ENCODE results near the gene NCKAP5.

The NCKAP5 gene

GRCh38 chr2:133409581-133410285 lies 158.5 kb downstream of the NCKAP5 start:
- no CpG with 5 or more reads among the region's 5 CpGs for WGBS (ENCODE audit: extremely low coverage, insufficient coverage, insufficient read length)
- H3K27ac ChIP-seq (ENCODE audit: low read depth, low read length), result no peak overlapping the region
- no peak overlapping the region for H2BK12ac ChIP-seq (ENCODE audit: low read length)
- H4K12ac ChIP-seq (ENCODE audit: low read depth, low read length), result no peak overlapping the region
- no peak overlapping the region for H4K91ac ChIP-seq (ENCODE audit: low read depth, low read length)
- no peak overlapping the region for H2BK120ac ChIP-seq (ENCODE audit: insufficient read depth, low read length, poor library complexity)
- no peaks in the 10 kb centered on the region for H3K36me3 ChIP-seq (ENCODE audit: control insufficient read depth in 1 of 2, insufficient read depth in 2 of 2, low read length in 2 of 2)
- H3K23ac ChIP-seq (ENCODE audit: low read length), result no peak overlapping the region
- no peak overlapping the region for H2AFZ ChIP-seq (ENCODE audit: insufficient read depth, low read length, poor library complexity)
- no peak overlapping the region for H4K8ac ChIP-seq (ENCODE audit: low read depth, low read length)
- no peak overlapping the region for H3K4me2 ChIP-seq (ENCODE audit: low read length)
- no peaks in the 10 kb centered on the region for H3K27me3 ChIP-seq (ENCODE audit: insufficient read depth, low read length)
- H3K9me3 ChIP-seq (ENCODE audit: insufficient read depth, low read depth, low read length), result peaks cover 2% of the 10 kb centered on the region
- no peak overlapping the region for H3K14ac ChIP-seq (ENCODE audit: low read length)
- no peak overlapping the region for H3K18ac ChIP-seq (ENCODE audit: low read length)
- DNase-seq, result no peak
- H3K4me3 ChIP-seq (ENCODE audit: low read depth, low read length), result no peak overlapping the region
- no peak overlapping the region for H2BK5ac ChIP-seq (ENCODE audit: low read depth, low read length, poor library complexity)
- no peaks in the 10 kb centered on the region for H3K79me1 ChIP-seq (ENCODE audit: low read length)
- H3K79me2 ChIP-seq (ENCODE audit: control insufficient read depth, insufficient read depth, low read length, poor library complexity), result no peaks in the 10 kb centered on the region
- no peak overlapping the region for H3K9ac ChIP-seq (ENCODE audit: low read length)
- no peak overlapping the region for H2AK5ac ChIP-seq (ENCODE audit: low read length)
- H3K4me1 ChIP-seq (ENCODE audit: control insufficient read depth in 1 of 2, insufficient read depth in 2 of 2, low read length in 2 of 2), result no peaks in the 10 kb centered on the region
- H3K4ac ChIP-seq (ENCODE audit: low read depth, low read length), result no peak overlapping the region

GRCh38 chr2:133408671-133409070 lies 159.6 kb downstream of the NCKAP5 start:
- H3K9me3 ChIP-seq (ENCODE audit: insufficient read depth, low read depth, low read length), result peaks cover 2% of the 10 kb centered on the region
- no peak overlapping the region for H3K23ac ChIP-seq (ENCODE audit: low read length)
- H4K8ac ChIP-seq (ENCODE audit: low read depth, low read length), result no peak overlapping the region
- H3K14ac ChIP-seq (ENCODE audit: low read length), result no peak overlapping the region
- no peak overlapping the region for H3K4me2 ChIP-seq (ENCODE audit: low read length)
- no peak overlapping the region for H3K18ac ChIP-seq (ENCODE audit: low read length)
- H3K79me1 ChIP-seq (ENCODE audit: low read length), result no peaks in the 10 kb centered on the region
- H2AFZ ChIP-seq (ENCODE audit: insufficient read depth, low read length, poor library complexity), result no peak overlapping the region
- no peaks in the 10 kb centered on the region for H3K4me1 ChIP-seq (ENCODE audit: control insufficient read depth in 1 of 2, insufficient read depth in 2 of 2, low read length in 2 of 2)
- no CpG with 5 or more reads among the region's 1 CpG for WGBS (ENCODE audit: extremely low coverage, insufficient coverage, insufficient read length)
- no peak overlapping the region for H2BK12ac ChIP-seq (ENCODE audit: low read length)
- H3K27ac ChIP-seq (ENCODE audit: low read depth, low read length), result no peak overlapping the region
- no peaks in the 10 kb centered on the region for H3K27me3 ChIP-seq (ENCODE audit: insufficient read depth, low read length)
- no peak for DNase-seq
- H3K9ac ChIP-seq (ENCODE audit: low read length), result no peak overlapping the region
- H3K79me2 ChIP-seq (ENCODE audit: control insufficient read depth, insufficient read depth, low read length, poor library complexity), result no peaks in the 10 kb centered on the region
- H3K36me3 ChIP-seq (ENCODE audit: control insufficient read depth in 1 of 2, insufficient read depth in 2 of 2, low read length in 2 of 2), result no peaks in the 10 kb centered on the region
- H3K4me3 ChIP-seq (ENCODE audit: low read depth, low read length), result no peak overlapping the region
- H2BK5ac ChIP-seq (ENCODE audit: low read depth, low read length, poor library complexity), result no peak overlapping the region
- no peak overlapping the region for H4K91ac ChIP-seq (ENCODE audit: low read depth, low read length)
- H3K4ac ChIP-seq (ENCODE audit: low read depth, low read length), result no peak overlapping the region
- H2BK120ac ChIP-seq (ENCODE audit: insufficient read depth, low read length, poor library complexity), result no peak overlapping the region
- H4K12ac ChIP-seq (ENCODE audit: low read depth, low read length), result no peak overlapping the region
- H2AK5ac ChIP-seq (ENCODE audit: low read length), result no peak overlapping the region

GRCh38 chr2:133407341-133407740 lies 160.9 kb downstream of the NCKAP5 start:
- no peak overlapping the region for H3K18ac ChIP-seq (ENCODE audit: low read length)
- DNase-seq, result no peak
- no peak overlapping the region for H3K23ac ChIP-seq (ENCODE audit: low read length)
- H4K12ac ChIP-seq (ENCODE audit: low read depth, low read length), result no peak overlapping the region
- peaks cover 2% of the 10 kb centered on the region for H3K9me3 ChIP-seq (ENCODE audit: insufficient read depth, low read depth, low read length)
- H3K4me1 ChIP-seq (ENCODE audit: control insufficient read depth in 1 of 2, insufficient read depth in 2 of 2, low read length in 2 of 2), result no peaks in the 10 kb centered on the region
- no CpG with 5 or more reads among the region's 8 CpGs for whole genome bisulfite sequencing (ENCODE audit: extremely low coverage, insufficient coverage, insufficient read length)
- no peak overlapping the region for H2AK5ac ChIP-seq (ENCODE audit: low read length)
- H3K4me2 ChIP-seq (ENCODE audit: low read length), result no peak overlapping the region
- H2BK12ac ChIP-seq (ENCODE audit: low read length), result no peak overlapping the region
- no peak overlapping the region for H3K14ac ChIP-seq (ENCODE audit: low read length)
- no peak overlapping the region for H2BK120ac ChIP-seq (ENCODE audit: insufficient read depth, low read length, poor library complexity)
- no peaks in the 10 kb centered on the region for H3K79me2 ChIP-seq (ENCODE audit: control insufficient read depth, insufficient read depth, low read length, poor library complexity)
- H3K27ac ChIP-seq (ENCODE audit: low read depth, low read length), result no peak overlapping the region
- H2AFZ ChIP-seq (ENCODE audit: insufficient read depth, low read length, poor library complexity), result no peak overlapping the region
- no peaks in the 10 kb centered on the region for H3K79me1 ChIP-seq (ENCODE audit: low read length)
- H2BK5ac ChIP-seq (ENCODE audit: low read depth, low read length, poor library complexity), result no peak overlapping the region
- no peak overlapping the region for H4K8ac ChIP-seq (ENCODE audit: low read depth, low read length)
- H3K27me3 ChIP-seq (ENCODE audit: insufficient read depth, low read length), result no peaks in the 10 kb centered on the region
- no peaks in the 10 kb centered on the region for H3K36me3 ChIP-seq (ENCODE audit: control insufficient read depth in 1 of 2, insufficient read depth in 2 of 2, low read length in 2 of 2)
- no peak overlapping the region for H3K4me3 ChIP-seq (ENCODE audit: low read depth, low read length)
- H4K91ac ChIP-seq (ENCODE audit: low read depth, low read length), result no peak overlapping the region
- H3K9ac ChIP-seq (ENCODE audit: low read length), result no peak overlapping the region
- H3K4ac ChIP-seq (ENCODE audit: low read depth, low read length), result no peak overlapping the region

- no peak overlapping the region for H3K14ac ChIP-seq (ENCODE audit: low read length)
- no peak overlapping the region for H3K9ac ChIP-seq (ENCODE audit: low read length)
- no peak overlapping the region for H3K4me2 ChIP-seq (ENCODE audit: low read length)
- H3K79me1 ChIP-seq (ENCODE audit: low read length), result no peaks in the 10 kb centered on the region
- DNase-seq, result no peak
- no peak overlapping the region for H4K91ac ChIP-seq (ENCODE audit: low read depth, low read length)
- H3K9me3 ChIP-seq (ENCODE audit: insufficient read depth, low read depth, low read length), result peaks cover 2% of the 10 kb centered on the region
- H3K23ac ChIP-seq (ENCODE audit: low read length), result no peak overlapping the region
- no peak overlapping the region for H3K4me3 ChIP-seq (ENCODE audit: low read depth, low read length)
- H3K4ac ChIP-seq (ENCODE audit: low read depth, low read length), result no peak overlapping the region
- no peak overlapping the region for H2AK5ac ChIP-seq (ENCODE audit: low read length)
- no peaks in the 10 kb centered on the region for H3K79me2 ChIP-seq (ENCODE audit: control insufficient read depth, insufficient read depth, low read length, poor library complexity)
- WGBS (ENCODE audit: extremely low coverage, insufficient coverage, insufficient read length), result no CpG with 5 or more reads among the region's 4 CpGs
- H2AFZ ChIP-seq (ENCODE audit: insufficient read depth, low read length, poor library complexity), result no peak overlapping the region
- H3K4me1 ChIP-seq (ENCODE audit: control insufficient read depth in 1 of 2, insufficient read depth in 2 of 2, low read length in 2 of 2), result no peaks in the 10 kb centered on the region
- H4K8ac ChIP-seq (ENCODE audit: low read depth, low read length), result no peak overlapping the region
- no peaks in the 10 kb centered on the region for H3K27me3 ChIP-seq (ENCODE audit: insufficient read depth, low read length)
- H2BK5ac ChIP-seq (ENCODE audit: low read depth, low read length, poor library complexity), result no peak overlapping the region
- H2BK12ac ChIP-seq (ENCODE audit: low read length), result no peak overlapping the region
- H3K18ac ChIP-seq (ENCODE audit: low read length), result no peak overlapping the region
- no peaks in the 10 kb centered on the region for H3K36me3 ChIP-seq (ENCODE audit: control insufficient read depth in 1 of 2, insufficient read depth in 2 of 2, low read length in 2 of 2)
- H2BK120ac ChIP-seq (ENCODE audit: insufficient read depth, low read length, poor library complexity), result no peak overlapping the region
- no peak overlapping the region for H3K27ac ChIP-seq (ENCODE audit: low read depth, low read length)
- no peak overlapping the region for H4K12ac ChIP-seq (ENCODE audit: low read depth, low read length)
Measured at GRCh38 chr2:133405252-133405651, 163.0 kb downstream of the NCKAP5 start.
